Gastrocnemius medialis (tissue), 4 donors: Measurements from ENCODE around the gene TCEAL3. TPM values are rescaled to one million over a fixed set of nuclear protein-coding genes. Genes with fewer than 3 reads are reported as not detected.
"Not testable (repeated sequence)": the region's sequence is repeated elsewhere in the genome, so short reads cannot be mapped to it uniquely, and the experiment has no call there.

Experiments
- ATAC-seq, 2 donors: fragments of 150-250 bp; one replicate each; pipeline ENCODE4 v1.9.1; 2016
- DNase-seq, 2 donors: peaks; one replicate each; pipeline ENCODE4 v3.0.0-alpha.2; 2019
- H3K27ac ChIP-seq, 4 donors: fragments of 200-600 bp; sonication (generic); 1 replicate in 1 of 4; 2 replicates in 3 of 4; pipeline ENCODE4 v1.5.1; 2016 to 2018; ENCODE audit warnings: mild to moderate bottlenecking in 2 of 4, moderate library complexity in 1 of 4
- H3K27me3 ChIP-seq, 3 donors: fragments of 200-600 bp; sonication (generic) in 2 of 3; 1 replicate in 1 of 3; 2 replicates in 2 of 3; pipeline versions ENCODE4 v1.5.1 to v1.6.0; 2016 to 2019; ENCODE audit warnings: mild to moderate bottlenecking in 1 of 3, moderate library complexity in 1 of 3
- H3K36me3 ChIP-seq, 2 donors: fragments of 200-600 bp; sonication (generic) in 1 of 2; one replicate each; pipeline ENCODE4 v1.5.1; 2017 to 2018
- H3K4me1 ChIP-seq, 2 donors: fragments of 200-600 bp; sonication (generic) in 1 of 2; one replicate each; pipeline ENCODE4 v1.5.1; 2016 to 2017; ENCODE audit warnings: mild to moderate bottlenecking in 2 of 2
- H3K4me3 ChIP-seq, 4 donors: fragments of 200-600 bp; sonication (generic) in 3 of 4; 1 replicate in 1 of 4; 2 replicates in 3 of 4; pipeline ENCODE4 v1.5.1; 2016 to 2019; ENCODE audit warnings: mild to moderate bottlenecking in 2 of 4
- H3K9me3 ChIP-seq, 3 donors: fragments of 200-600 bp; sonication (generic) in 2 of 3; 1 replicate in 1 of 3; 2 replicates in 2 of 3; pipeline ENCODE4 v1.5.1; 2016 to 2019
- POLR2A ChIP-seq, 2 donors: fragments of 450-650 bp; IDR thresholded peaks; one replicate each; pipeline ENCODE4 v1.6.1; 2017; ENCODE audit warnings: antibody characterized with exemption in 2 of 2, mild to moderate bottlenecking in 2 of 2, moderate library complexity in 2 of 2
- in situ Hi-C, 4 donors: fragments of 200-750 bp; cut with MboI; loops; one replicate each; pipeline versions ENCODE4 v1.15.0 to v1.8.0; 2017; ENCODE audit warnings: low sequenced_read_pairs in 4 of 4
- intact Hi-C: fragments of 100-400 bp; cut with DNase I; formaldehyde crosslinking; loops from one replicate; pipeline ENCODE4 v1.15.1; 2023; ENCODE audit warnings: low total_unique reads
- total RNA-seq, 4 donors: library from RNA; depleted of rRNA; stranded (reverse); fragments of >200 nt; gene quantifications; one replicate each; pipeline versions ENCODE4 v1.1.0 to v1.2.3, GENCODE V29; 2016
- TF ChIP-seq, protein P1 (sequence below), 5 experiments: fragments of 450-650 bp in 3 of 5; fragments of 200-600 bp in 2 of 5; sonication (generic) in 2 of 5; IDR thresholded peaks in 4 of 5; conservative IDR thresholded peaks in 1 of 5; 1 replicate in 4 of 5; 2 replicates in 1 of 5; pipeline ENCODE4 v1.5.1; 2016 to 2019; ENCODE audit warnings: antibody characterized with exemption in 5 of 5, mild to moderate bottlenecking in 3 of 5, moderate library complexity in 3 of 5

The TCEAL3 gene
- total RNA-seq, 4 donors from 2014 or later: 5.0 to 9.2 (median 7.1) TPM

DNA sequence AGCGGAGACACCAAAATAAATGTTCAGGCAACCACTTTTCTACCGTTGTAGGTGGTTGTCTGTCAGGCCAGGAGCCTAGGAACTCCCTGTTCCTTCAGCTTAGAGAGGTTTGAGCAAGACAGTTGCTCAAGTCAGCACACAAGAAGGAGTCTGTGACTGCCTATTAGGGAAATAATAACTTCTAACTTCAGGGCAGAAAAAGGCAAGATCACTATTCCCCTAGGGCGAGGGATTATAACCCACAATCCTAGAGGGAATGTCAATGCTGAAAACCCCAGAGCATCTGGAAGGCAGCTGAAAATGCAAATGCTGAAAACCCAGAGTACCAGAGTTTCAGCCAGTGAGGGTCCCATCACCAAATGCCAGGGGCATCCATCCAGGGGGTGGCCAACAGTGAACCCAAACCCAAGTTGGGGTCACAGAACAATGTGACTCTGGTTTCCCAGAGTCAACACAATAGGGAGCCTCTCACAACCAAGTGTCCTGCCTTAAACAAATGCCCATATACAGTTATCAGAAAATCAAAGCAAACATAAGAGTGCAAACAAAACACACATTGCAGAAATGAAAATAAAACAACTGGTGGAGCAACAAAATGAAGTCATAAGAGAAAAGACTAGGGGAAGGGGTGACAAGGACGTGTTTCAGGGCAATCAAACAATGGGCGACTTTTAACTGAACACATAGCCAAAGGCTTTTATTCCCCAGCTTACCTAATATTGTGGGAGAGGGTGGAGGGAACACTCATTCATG is 51.1 kb downstream of the TCEAL3 start:
- Histone ChIP-seq H3K36me3 (no peaks in the 10 kb centered on the region), H3K27ac (no peak overlapping the region), H3K4me3 (no peak overlapping the region), H3K27me3 (peaks cover 0 to 10% (median 8%) of the 10 kb centered on the region in 3 donors), H3K4me1 (no peaks in the 10 kb centered on the region), H3K9me3 (no peaks in the 10 kb centered on the region)
- no peak for TF ChIP-seq POLR2A (IDR thresholded peaks at IDR 0.05)
- TF ChIP-seq, protein P1, sequence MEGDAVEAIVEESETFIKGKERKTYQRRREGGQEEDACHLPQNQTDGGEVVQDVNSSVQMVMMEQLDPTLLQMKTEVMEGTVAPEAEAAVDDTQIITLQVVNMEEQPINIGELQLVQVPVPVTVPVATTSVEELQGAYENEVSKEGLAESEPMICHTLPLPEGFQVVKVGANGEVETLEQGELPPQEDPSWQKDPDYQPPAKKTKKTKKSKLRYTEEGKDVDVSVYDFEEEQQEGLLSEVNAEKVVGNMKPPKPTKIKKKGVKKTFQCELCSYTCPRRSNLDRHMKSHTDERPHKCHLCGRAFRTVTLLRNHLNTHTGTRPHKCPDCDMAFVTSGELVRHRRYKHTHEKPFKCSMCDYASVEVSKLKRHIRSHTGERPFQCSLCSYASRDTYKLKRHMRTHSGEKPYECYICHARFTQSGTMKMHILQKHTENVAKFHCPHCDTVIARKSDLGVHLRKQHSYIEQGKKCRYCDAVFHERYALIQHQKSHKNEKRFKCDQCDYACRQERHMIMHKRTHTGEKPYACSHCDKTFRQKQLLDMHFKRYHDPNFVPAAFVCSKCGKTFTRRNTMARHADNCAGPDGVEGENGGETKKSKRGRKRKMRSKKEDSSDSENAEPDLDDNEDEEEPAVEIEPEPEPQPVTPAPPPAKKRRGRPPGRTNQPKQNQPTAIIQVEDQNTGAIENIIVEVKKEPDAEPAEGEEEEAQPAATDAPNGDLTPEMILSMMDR (IDR thresholded peaks at IDR 0.05 in 4 of 5, conservative IDR thresholded peaks at IDR 0.05 in 1 of 5): no peak
- intact Hi-C loops: no loop called here
- no peak for ATAC-seq
- in situ Hi-C loops: no loop called here
- DNase-seq: no peak

DNA sequence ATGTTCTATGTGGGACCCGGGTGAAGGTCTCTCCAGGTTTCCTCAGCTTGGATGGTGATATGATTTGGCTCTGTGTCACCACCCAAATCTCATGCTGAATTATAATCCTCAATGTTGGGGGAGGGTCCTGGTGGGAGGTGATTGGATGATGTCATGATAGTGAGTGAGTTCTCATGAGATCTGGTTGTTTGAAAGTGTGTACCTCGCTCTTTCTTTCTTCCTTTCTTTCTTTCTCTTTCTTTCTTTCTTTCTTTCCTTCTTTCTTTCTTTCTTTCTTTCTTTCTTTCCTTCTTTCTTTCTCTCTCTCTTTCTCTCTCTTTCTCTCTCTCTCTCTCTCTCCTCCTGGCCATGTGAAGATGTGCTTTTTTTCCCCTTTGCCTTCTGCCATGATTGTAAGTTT is 51.7 kb downstream of the TCEAL3 start:
- H3K9me3 ChIP-seq, in situ Hi-C loops, H3K4me3 ChIP-seq, H3K36me3 ChIP-seq, H3K4me1 ChIP-seq, DNase-seq, H3K27me3 ChIP-seq, intact Hi-C loops, H3K27ac ChIP-seq, ATAC-seq: not testable (repeated sequence)

Other genes starting within 250 kb of the TCEAL3 start
- gene BEX3, start 231.4 kb upstream of the TCEAL3 start, total RNA-seq: 10 to 100 TPM in 2 of 4 donors, 1 to 10 TPM in 2; 8.2 to 12.5 (median 10.5) TPM
- not detected for gene RAB40A, start 88.5 kb upstream of the TCEAL3 start, total RNA-seq
- gene TCEAL4, start 22.4 kb upstream of the TCEAL3 start, total RNA-seq: 10 to 100 TPM; 21.1 to 30.5 (median 28.2) TPM
- 10 to 100 TPM; 35.7 to 54.6 (median 46.5) TPM for gene TCEAL1, start 21.0 kb downstream of the TCEAL3 start, total RNA-seq
- 100 to 1,000 TPM; 190 to 317 (median 213) TPM for gene MORF4L2, start 78.7 kb downstream of the TCEAL3 start, total RNA-seq
- gene TMEM31, start 102.9 kb downstream of the TCEAL3 start, total RNA-seq: not detected
- 1 to 10 TPM in 2 of 4 donors, not detected in 2; 1.2 to 2.2 TPM for gene PLP1, start 168.9 kb downstream of the TCEAL3 start, total RNA-seq
- gene RAB9B, start 224.3 kb downstream of the TCEAL3 start, total RNA-seq: 1 to 10 TPM; 1.8 to 5.7 (median 4.7) TPM